HG03378 (cell line): ENCODE data around the gene FRRS1.

Experiments
- ATAC-seq: cut with Tn5 transposase; IDR thresholded peaks from one replicate; pipeline ENCODE4 v1.9.1; 2021; ENCODE audit warnings: mild to moderate bottlenecking, moderate library complexity; ENCODE audit not compliant: unreplicated experiment

The FRRS1 gene

GRCh38 chr1:99681583-99681982 is 84.9 kb downstream of the FRRS1 start:
- ATAC-seq, result no peak

DNA sequence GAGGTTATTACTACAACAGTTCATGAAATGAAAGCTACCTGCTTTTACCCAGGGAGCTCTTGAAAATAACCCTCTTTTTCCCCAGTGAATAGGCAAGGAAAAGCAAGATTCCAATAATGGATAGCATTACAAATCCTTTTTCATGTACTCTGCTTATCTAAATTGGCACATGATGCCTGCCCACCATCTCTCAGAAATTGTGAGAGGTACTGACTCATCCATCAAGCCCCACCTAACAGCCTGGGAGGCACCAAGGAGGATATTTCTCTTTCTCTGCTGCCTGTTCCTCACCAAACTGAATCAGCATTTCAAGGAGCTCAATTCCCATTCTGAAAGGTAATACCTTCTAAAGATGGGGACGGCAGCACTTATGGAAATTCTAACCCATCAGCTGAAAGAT is 86.2 kb downstream of the FRRS1 start:
- no peak for ATAC-seq

GRCh38 chr1:99677416-99677815 is 89.0 kb downstream of the FRRS1 start:
- ATAC-seq, result no peak

DNA sequence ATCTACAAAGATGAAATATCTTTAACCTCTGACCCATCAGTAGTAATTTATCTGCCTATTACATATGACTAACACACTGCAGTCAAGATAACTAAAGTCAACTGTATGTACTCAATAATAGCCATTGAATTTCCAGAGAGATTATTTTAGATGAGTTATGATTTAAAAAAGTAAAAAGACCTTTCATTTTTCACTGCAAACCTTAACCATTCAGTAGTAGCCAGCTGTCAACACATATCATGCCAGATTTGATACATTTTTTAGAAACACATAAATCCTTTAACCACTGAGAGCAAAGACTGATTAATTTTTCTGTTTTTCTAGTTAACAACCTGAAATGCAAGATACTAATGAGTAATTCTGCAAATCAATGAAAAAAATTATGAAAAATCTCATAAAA is 89.6 kb downstream of the FRRS1 start:
- no peak for ATAC-seq

GRCh38 chr1:99675994-99676393 is 90.4 kb downstream of the FRRS1 start:
- no peak for ATAC-seq

- no peak for ATAC-seq
These were observed 91.1 kb downstream of the FRRS1 start for GRCh38 chr1:99675292-99675691.

DNA sequence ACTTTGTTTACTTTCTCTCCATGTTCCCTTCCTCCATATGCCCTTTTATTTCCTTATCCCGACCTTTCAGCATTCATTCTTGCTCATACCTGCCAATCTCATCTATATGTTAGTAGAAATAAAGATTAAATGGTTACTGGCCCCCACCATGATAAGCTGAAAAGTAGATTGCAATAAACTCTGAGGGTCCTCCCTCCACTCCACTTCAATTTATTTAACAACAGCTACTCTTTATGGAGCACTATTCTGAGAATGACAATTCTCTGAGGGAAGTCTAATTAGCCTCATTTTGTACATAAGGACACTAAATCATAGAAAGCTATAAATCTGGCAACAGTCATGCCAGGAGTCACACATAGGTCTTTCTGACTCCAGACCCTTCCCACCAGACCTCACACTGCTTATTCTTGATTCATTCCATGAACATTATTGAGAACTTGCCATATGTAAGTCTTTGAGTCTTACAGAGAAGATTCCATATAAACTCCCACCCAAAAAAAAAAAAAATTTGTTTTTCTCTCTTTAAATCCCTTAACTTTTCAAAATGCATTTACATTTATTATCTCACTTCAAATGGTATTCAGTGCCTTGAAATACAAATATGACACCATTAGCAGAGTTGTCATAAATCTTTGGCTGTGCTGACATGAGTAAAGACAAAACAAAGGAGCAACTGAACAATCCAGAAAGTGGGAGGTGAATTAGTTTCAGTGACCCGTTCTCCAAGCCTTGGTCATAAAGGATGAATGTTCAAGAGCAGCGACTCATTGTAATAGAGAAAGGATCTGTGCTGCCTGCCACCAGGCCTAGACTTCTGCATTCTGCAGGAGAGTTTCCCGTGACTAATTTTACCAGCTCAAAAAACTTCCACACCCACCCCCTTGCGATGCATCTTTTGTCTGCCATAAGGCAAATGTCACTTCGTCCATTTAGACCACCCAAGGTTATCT is 92.0 kb downstream of the FRRS1 start:
- no peak for ATAC-seq

DNA sequence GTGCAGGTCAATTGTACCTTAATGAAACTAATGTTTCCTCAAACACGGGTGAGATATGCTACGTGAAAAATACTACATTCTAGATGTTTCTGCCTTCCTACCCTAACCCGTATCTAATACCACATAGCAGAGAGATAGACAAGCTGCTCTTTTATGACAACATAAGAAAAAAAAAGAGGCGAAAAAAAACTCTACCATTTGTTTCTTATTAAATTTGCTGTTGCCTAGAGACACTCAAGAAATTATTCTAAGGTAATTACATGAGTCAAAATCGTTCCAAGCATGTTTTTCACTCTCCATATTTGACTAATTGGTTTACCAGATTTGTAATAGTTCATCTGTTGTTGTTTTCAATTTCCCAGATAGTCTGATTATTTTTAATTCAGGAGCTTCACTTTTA is 93.1 kb downstream of the FRRS1 start:
- no peak for ATAC-seq

DNA sequence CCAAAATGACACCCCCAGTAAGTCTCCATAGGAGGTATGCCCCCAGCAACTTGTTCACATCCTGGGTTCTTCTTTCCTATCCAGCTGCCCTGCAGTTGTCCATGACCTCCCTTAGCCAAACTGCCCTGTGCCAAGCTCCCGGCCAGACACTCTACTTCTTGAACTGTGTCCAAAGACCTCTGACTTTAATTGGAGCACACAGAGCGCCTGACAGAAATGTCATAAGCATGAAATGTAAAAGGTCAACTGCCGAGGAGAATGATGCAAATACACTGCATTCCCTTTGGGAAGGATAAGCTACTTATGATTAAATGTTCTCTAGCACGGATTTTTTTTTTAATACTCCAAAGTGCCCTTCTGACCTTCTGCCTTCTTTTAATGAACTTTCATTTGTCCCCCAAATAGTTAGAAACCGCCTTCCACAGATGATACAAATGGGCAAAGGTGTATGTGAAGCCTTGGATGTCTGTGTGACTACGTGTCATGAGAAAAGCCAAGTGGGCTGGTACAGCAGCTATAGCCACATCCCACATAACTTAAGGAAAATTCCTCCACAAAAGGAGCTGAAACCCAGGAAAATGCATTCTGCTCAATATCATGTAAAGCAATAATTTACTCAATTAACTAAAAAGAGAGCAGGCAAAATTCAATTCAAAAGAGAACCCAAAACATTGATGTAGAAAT is 93.8 kb downstream of the FRRS1 start:
- ATAC-seq, result no peak

GRCh38 chr1:99672038-99672437 is 94.4 kb downstream of the FRRS1 start:
- ATAC-seq, result no peak

DNA sequence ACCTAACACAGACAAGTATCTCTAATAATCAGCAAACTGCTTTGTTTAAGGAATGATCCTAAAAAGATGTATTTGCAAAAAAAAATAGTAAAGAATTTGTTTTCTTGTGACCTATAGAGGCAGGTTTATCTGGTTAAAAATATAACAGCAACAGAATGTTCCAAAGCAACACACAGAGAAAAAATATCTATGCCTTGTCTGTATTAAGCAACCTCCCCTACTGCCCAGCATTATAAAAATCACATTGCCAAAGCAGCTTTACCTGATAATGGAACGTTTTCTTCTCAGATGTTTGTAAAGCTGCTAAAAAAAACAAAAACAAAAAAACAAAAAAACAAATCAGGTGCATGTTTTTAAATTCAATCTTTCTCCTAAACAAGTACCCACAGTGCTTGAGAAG is 95.9 kb downstream of the FRRS1 start:
- ATAC-seq, result no peak

DNA sequence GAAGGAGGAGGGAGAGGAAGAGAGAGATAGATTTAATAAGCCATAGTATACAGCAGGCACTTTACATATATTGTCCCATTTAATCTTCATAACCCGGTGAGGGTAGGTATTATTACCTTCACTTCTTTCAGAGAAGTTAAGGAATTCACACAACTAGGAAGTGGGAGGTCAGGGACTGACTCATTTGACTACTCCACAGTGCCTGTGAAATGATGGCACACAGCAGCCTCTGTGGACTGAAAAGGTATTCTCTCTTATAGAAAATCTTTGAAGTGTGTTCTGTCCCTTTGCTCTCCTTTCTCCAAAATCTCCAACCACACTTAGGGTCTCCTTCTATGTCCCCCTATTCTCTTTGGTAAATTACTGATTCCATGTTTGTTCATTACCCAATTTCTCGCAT is 96.6 kb downstream of the FRRS1 start:
- no peak for ATAC-seq

GRCh38 chr1:99669376-99669775 is 97.1 kb downstream of the FRRS1 start:
- ATAC-seq, result no peak

GRCh38 chr1:99665212-99665611 is 101.2 kb downstream of the FRRS1 start:
- no peak for ATAC-seq

DNA sequence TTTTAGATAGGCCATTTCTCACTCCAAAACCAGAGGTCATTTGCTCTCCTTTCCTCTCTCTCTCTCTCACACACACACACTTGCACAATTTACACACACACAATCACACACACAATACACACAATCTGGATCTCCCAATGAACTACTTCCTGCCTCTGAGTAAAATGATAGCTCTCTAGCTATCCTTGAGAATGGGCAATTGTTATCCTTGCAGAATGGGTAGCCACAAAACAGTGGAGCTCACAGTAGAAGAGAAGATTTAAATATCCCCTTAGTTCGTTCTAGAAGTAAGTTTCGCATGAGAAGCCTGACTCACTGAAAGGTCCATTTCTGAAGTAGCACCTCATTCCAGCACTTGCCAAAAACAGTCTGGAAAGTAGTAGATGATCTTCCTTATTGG is 102.9 kb downstream of the FRRS1 start:
- ATAC-seq, result no peak

DNA sequence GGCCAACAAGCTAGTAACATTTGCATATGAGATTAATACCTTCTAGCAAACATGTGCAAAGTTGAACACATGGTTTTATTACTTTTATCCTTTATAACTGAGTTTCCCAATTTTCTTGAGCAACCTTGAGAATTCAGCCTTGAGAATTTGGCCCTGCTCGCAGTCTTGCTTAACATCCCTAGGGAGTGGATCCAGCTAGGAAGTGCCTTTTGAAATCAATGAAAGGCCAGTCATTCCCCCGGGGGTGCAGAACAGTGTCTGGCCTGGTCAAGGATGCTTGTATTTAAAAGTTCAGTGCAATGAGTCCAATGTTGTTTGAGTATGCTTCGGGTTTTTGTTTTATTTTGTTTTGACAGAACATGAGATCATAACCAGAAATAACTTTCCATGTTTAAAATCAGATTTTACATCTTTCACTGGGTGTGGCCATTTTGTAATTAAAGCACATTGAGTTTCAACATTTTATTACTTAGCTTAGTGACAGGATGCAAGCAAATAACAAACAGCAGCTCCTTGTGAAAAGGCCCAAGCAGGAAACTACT is 103.8 kb downstream of the FRRS1 start:
- ATAC-seq, result no peak

GRCh38 chr1:99661780-99662179 is 104.7 kb downstream of the FRRS1 start:
- ATAC-seq, result no peak

GRCh38 chr1:99660496-99660895 is 105.9 kb downstream of the FRRS1 start:
- ATAC-seq, result no peak

DNA sequence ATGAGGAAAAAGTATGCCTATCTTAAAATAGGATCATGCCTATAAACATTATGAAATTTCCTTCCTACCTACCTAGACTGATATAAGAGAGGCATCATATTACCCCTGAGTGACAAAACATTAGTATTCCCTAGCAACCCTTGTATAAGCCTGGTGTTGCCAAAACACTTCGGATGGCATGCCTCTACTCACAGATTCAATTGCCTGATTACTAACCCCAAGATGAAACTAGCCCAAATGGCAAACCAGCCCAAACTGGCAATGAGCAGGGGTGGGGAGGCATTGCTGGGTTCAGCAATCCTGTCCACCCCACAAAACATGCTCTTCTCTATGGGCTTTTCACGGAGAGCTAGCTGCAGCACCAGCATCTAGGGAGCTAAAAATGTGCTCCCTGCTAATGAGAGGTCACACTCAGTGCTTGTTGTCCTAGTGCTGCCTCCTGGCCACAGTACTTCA is 106.7 kb downstream of the FRRS1 start:
- ATAC-seq, result no peak
